GM06990 (cell line): ENCODE results near the gene C1QTNF1.
A peak's percentile ranks its signal among the peaks of the same experiment; 100 is the strongest.
"Not testable (repeated sequence)": the region's sequence is repeated elsewhere in the genome, so short reads cannot be mapped to it uniquely, and the experiment has no call there.

Experiments
- DNase-seq: peaks from one replicate; pipeline ENCODE4 v3.0.0-alpha.2; 2011; ENCODE audit not compliant: insufficient read length; ENCODE audit errors: extremely low read depth
- H3K27me3 ChIP-seq: replicated peaks from 2 replicates; pipeline ENCODE4 v1.6.0; 2011; ENCODE audit warnings: low read length; ENCODE audit not compliant: control insufficient read depth, insufficient read depth
- H3K36me3 ChIP-seq: 2 replicates; pipeline ENCODE4 v1.5.1; 2011; ENCODE audit warnings: low read length; ENCODE audit not compliant: control insufficient read depth, insufficient read depth
- H3K4me3 ChIP-seq: replicated peaks from 2 replicates; pipeline ENCODE4 v1.5.1; 2011; ENCODE audit warnings: low read depth, mild to moderate bottlenecking, control low read depth, low read length
- CTCF ChIP-seq: IDR thresholded peaks from 2 replicates; pipeline ENCODE4 v1.5.1; 2011; ENCODE audit warnings: low read length, control low read depth, mild to moderate bottlenecking, inconsistent platforms; ENCODE audit not compliant: insufficient read depth, poor library complexity, severe bottlenecking

The C1QTNF1 gene

DNA sequence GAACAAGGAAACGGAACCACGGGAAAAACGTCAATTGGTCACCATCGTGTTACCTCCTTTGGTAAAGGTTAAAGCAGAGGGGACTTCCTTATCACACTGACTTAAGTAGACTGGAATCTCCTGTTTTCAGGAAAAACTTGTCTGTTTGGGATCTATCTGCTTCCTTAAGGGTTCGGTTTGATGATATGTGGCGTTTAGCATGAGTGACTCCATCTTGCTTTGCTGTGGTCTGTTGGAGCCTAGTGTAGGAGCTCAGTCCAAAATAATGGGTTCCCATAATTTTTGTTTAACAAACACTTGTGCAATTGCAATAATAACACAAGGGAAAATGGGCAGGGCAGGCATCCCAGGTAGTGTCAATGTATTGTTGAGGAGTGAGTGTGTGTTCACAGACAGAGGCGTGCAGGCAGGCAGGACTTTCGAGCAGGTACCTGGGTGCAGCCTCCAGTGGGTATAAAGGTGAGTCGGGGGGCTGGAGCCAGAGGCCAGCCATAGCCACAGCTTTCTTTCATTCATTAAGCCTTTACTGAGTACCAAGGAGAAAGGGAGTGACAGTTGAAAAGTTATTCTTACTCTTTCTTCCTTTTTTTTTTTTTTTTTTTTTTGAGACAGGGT lies 46.4 kb downstream of the C1QTNF1 start:
- no peak for TF ChIP-seq CTCF
- H3K36me3 ChIP-seq, result no peaks in the 10 kb centered on the region
- no peak for DNase-seq
- H3K27me3 ChIP-seq, result no peaks in the 10 kb centered on the region
- H3K4me3 ChIP-seq, result no peak overlapping the region

- Histone ChIP-seq H3K27me3 (no peaks in the 10 kb centered on the region), H3K36me3 (no peaks in the 10 kb centered on the region), H3K4me3 (no peak overlapping the region)
- TF ChIP-seq CTCF, result no peak
- no peak for DNase-seq
These were observed 47.3 kb downstream of the C1QTNF1 start for GRCh38 chr17:79071161-79071740.

GRCh38 chr17:79072544-79072943 lies 48.6 kb downstream of the C1QTNF1 start:
- no peak overlapping the region for H3K4me3 ChIP-seq
- no peaks in the 10 kb centered on the region for H3K27me3 ChIP-seq
- TF ChIP-seq CTCF, result no peak
- no peak for DNase-seq
- no peaks in the 10 kb centered on the region for H3K36me3 ChIP-seq

- Histone ChIP-seq H3K4me3 (no peak overlapping the region), H3K36me3 (no peaks in the 10 kb centered on the region), H3K27me3 (no peaks in the 10 kb centered on the region)
- TF ChIP-seq CTCF, result no peak
- no peak for DNase-seq
These were observed 49.2 kb downstream of the C1QTNF1 start for GRCh38 chr17:79073016-79073705.

DNA sequence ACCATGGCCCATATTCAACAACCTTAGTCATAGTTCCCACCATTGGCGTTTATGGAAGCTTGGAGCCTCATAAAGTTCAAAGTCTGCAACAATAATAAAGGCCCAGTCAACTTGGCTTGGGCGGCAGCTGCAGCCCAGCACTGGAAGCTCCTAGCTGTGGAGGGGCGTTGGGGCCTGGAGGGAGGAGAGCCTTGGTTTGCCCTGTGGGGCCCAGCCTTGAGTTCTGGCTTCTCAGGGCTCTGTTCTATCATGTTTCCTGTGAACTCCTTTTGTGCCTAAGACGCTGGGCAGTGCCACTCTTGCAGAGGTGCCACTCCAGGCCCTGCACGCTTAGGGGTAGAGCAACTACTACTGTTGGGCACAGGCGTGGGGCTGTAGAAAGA lies 49.7 kb downstream of the C1QTNF1 start:
- H3K36me3 ChIP-seq, result peaks cover 4% of the 10 kb centered on the region
- TF ChIP-seq CTCF, result no peak
- no peak overlapping the region for H3K4me3 ChIP-seq
- no peak for DNase-seq
- H3K27me3 ChIP-seq, result no peaks in the 10 kb centered on the region

DNA sequence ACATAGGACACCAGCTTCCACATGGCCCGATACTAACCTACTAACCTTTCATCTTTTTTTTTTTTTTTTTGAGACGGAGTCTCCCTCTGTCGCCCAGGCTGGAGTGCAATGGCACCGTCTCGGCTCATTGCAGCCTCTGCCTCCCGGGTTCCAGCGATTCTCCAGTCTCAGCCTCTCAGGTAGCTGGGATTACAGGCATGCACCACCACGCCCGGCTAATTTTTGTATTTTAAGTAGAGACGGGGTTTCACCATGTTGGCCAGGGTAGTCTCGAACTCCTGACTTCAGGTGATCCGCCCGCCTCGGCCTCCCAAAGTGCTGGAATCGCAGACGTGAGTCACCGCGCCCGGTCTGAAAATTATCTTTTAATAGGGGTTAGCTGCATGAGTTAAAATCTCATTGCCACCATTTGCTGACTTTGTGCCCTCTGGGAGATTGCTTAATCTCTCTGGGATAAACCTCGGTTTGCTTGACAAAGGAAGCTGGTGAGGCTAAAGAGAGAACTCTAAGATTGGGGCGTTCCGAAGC lies 50.2 kb downstream of the C1QTNF1 start:
- H3K36me3 ChIP-seq, DNase-seq, H3K27me3 ChIP-seq: not testable (repeated sequence)
- H3K4me3 ChIP-seq, result peak overlapping the region; percentile 37
